ENCODE results near the gene CTNND2.

DNA sequence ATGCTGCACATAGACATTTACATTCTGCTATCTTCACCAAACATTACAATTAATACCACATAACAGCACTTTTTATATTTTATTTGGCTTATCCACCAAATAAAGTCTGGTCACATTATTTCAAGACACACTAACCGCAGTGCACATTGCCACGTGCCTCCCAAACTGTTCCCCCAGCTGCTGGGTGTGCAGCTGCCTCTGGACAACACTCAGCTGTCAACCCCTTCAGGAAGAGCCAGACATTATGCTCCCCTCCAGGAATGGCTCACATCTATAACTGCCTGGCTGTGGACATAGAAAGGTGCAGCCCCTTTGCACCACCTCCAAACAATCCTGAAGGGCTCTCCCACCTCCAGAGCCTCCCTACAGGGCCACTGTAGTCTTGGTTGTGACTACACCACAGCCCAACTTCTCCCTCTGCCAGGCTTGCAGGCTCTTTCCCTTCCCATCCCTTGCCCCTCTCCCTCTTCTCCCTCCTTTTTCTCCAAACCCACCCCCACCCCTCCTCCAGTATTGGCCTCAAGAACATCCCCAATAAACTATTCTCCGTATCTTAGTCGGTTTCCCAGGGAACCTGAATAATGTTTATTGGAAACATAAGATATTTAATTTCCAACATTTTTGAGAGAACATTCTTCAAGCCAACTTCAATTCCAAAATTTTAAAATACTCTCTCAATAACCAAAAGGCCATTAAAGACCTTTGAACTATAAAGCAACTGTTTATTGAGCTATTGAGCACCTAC, 372.3 kb downstream of the CTNND2 start:
- TF ChIP-seq, protein P1, sequence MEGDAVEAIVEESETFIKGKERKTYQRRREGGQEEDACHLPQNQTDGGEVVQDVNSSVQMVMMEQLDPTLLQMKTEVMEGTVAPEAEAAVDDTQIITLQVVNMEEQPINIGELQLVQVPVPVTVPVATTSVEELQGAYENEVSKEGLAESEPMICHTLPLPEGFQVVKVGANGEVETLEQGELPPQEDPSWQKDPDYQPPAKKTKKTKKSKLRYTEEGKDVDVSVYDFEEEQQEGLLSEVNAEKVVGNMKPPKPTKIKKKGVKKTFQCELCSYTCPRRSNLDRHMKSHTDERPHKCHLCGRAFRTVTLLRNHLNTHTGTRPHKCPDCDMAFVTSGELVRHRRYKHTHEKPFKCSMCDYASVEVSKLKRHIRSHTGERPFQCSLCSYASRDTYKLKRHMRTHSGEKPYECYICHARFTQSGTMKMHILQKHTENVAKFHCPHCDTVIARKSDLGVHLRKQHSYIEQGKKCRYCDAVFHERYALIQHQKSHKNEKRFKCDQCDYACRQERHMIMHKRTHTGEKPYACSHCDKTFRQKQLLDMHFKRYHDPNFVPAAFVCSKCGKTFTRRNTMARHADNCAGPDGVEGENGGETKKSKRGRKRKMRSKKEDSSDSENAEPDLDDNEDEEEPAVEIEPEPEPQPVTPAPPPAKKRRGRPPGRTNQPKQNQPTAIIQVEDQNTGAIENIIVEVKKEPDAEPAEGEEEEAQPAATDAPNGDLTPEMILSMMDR (IDR thresholded peaks at IDR 0.05; ENCODE audit: poor library complexity, severe bottlenecking): no peak
- no peak for TF ChIP-seq SMC3 (conservative IDR thresholded peaks at IDR 0.05; ENCODE audit: poor library complexity)
- TF ChIP-seq, protein P2, sequence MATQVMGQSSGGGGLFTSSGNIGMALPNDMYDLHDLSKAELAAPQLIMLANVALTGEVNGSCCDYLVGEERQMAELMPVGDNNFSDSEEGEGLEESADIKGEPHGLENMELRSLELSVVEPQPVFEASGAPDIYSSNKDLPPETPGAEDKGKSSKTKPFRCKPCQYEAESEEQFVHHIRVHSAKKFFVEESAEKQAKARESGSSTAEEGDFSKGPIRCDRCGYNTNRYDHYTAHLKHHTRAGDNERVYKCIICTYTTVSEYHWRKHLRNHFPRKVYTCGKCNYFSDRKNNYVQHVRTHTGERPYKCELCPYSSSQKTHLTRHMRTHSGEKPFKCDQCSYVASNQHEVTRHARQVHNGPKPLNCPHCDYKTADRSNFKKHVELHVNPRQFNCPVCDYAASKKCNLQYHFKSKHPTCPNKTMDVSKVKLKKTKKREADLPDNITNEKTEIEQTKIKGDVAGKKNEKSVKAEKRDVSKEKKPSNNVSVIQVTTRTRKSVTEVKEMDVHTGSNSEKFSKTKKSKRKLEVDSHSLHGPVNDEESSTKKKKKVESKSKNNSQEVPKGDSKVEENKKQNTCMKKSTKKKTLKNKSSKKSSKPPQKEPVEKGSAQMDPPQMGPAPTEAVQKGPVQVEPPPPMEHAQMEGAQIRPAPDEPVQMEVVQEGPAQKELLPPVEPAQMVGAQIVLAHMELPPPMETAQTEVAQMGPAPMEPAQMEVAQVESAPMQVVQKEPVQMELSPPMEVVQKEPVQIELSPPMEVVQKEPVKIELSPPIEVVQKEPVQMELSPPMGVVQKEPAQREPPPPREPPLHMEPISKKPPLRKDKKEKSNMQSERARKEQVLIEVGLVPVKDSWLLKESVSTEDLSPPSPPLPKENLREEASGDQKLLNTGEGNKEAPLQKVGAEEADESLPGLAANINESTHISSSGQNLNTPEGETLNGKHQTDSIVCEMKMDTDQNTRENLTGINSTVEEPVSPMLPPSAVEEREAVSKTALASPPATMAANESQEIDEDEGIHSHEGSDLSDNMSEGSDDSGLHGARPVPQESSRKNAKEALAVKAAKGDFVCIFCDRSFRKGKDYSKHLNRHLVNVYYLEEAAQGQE (IDR thresholded peaks at IDR 0.05; ENCODE audit: borderline replicate concordance): no peak
